ENCODE results near the gene ZNF575. TPM values are rescaled to one million over a fixed set of nuclear protein-coding genes. Genes with fewer than 3 reads are reported as not detected.

ZNF575 gene
- total RNA-seq, 3 donors from 2014 or later, result 1.6 to 3.0 (median 2.0) TPM

DNA sequence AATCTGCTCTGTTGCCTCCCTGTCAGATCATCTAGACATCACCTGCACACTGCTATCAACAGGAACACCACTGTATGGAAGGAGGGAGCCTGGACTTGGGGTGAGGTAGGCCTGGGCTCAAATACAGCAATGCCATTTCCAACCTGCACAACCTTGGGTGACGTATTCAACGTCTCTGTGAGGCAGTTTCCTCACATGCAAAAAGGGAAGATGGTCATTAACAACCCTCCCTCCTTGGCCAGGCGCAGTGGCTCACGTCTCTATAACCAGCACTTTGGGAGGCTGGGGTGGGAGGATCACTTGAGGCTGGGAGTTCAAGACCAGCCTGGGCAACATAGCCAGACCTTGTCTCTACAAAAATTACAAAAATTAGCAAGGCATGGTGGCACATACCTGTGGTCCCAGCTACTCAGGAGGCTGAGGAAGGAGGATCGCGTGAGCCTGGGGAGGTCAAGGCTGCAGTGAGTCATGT lies 29.3 kb downstream of the ZNF575 start:
- H3K4me1 Mint-ChIP-seq (ENCODE audit: low read depth), result peaks cover 49% of the 10 kb centered on the region
- H3K4me3 Mint-ChIP-seq, result peak overlapping the region; percentile 1
- no peaks in the 10 kb centered on the region for H3K27me3 Mint-ChIP-seq (ENCODE audit: low read depth)
- peaks cover 15% of the 10 kb centered on the region for H3K36me3 Mint-ChIP-seq (ENCODE audit: insufficient read depth)
- peak in 1 of 2 donors; percentile 4 for ATAC-seq
- H3K9me3 Mint-ChIP-seq, result no peaks in the 10 kb centered on the region
- no peak for DNase-seq

GRCh38 chr19:43562698-43563241 lies 29.8 kb downstream of the ZNF575 start:
- H3K4me3 Mint-ChIP-seq, result peak overlapping the region; percentile 1
- H3K36me3 Mint-ChIP-seq (ENCODE audit: insufficient read depth), result peaks cover 15% of the 10 kb centered on the region
- no peaks in the 10 kb centered on the region for H3K9me3 Mint-ChIP-seq
- H3K27me3 Mint-ChIP-seq (ENCODE audit: low read depth), result no peaks in the 10 kb centered on the region
- peaks cover 49% of the 10 kb centered on the region for H3K4me1 Mint-ChIP-seq (ENCODE audit: low read depth)
- ATAC-seq (peak; percentile 88 to 90), DNase-seq (peak; percentile 66)

GRCh38 chr19:43563816-43564457 lies 30.9 kb downstream of the ZNF575 start:
- H3K4me1 Mint-ChIP-seq (ENCODE audit: low read depth), result peaks cover 49% of the 10 kb centered on the region
- H3K4me3 Mint-ChIP-seq, result no peak overlapping the region
- no peaks in the 10 kb centered on the region for H3K9me3 Mint-ChIP-seq
- peaks cover 15% of the 10 kb centered on the region for H3K36me3 Mint-ChIP-seq (ENCODE audit: insufficient read depth)
- ATAC-seq (no peak), DNase-seq (no peak)
- H3K27me3 Mint-ChIP-seq (ENCODE audit: low read depth), result no peaks in the 10 kb centered on the region

DNA sequence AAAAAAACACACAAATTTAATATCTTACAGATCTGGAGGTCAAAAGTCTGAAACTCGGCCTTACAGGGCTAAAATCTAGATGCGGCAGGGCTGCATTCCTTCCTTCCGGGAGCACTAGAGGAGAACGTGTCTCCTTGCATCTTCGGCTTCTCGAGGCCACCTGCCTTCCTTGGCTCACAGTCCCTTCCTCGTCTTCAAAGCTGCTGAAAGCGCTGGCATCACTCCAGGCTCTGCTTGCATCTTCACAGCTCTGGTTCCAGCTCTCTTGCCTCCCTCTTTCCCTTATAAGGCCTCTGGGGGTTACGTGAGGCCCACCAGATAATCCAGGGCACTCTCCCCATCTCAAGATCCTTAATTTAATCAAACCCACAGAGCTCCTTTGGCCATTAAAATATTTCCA lies 31.8 kb downstream of the ZNF575 start:
- Mint-ChIP-seq H3K4me3 (no peak overlapping the region), H3K36me3 (ENCODE audit: insufficient read depth) (peaks cover 13% of the 10 kb centered on the region), H3K4me1 (ENCODE audit: low read depth) (peaks cover 51% of the 10 kb centered on the region), H3K9me3 (no peaks in the 10 kb centered on the region), H3K27me3 (ENCODE audit: low read depth) (no peaks in the 10 kb centered on the region)
- DNase-seq (no peak), ATAC-seq (no peak)

DNA sequence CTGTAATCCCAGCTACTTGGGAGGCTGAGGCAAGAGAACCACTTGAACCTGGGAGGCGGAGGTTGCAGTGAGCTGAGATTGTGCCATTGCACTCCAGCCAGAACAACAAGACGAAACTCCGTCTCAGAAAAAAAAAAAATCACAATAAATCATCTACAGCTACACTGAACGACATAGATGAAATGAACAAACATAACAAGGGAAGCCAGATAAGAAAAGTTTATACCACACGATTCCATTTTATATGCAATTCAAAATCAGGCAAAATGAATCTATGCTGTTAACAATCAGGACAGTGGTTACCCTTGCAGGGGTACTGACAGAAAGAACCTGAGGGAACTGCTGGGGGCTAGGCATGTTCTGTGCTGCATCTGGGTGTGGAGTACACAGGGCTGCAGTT lies 36.7 kb downstream of the ZNF575 start:
- no peaks in the 10 kb centered on the region for H3K9me3 Mint-ChIP-seq
- H3K4me1 Mint-ChIP-seq (ENCODE audit: low read depth), result peaks cover 31% of the 10 kb centered on the region
- H3K4me3 Mint-ChIP-seq, result no peak overlapping the region
- H3K36me3 Mint-ChIP-seq (ENCODE audit: insufficient read depth), result peaks cover 14% of the 10 kb centered on the region
- DNase-seq (no peak), ATAC-seq (no peak)
- H3K27me3 Mint-ChIP-seq (ENCODE audit: low read depth), result no peaks in the 10 kb centered on the region

GRCh38 chr19:43570174-43570791 lies 37.3 kb downstream of the ZNF575 start:
- H3K9me3 Mint-ChIP-seq, result no peaks in the 10 kb centered on the region
- H3K27me3 Mint-ChIP-seq (ENCODE audit: low read depth), result no peaks in the 10 kb centered on the region
- H3K4me3 Mint-ChIP-seq, result no peak overlapping the region
- H3K4me1 Mint-ChIP-seq (ENCODE audit: low read depth), result peaks cover 33% of the 10 kb centered on the region
- no peak for DNase-seq
- peaks cover 14% of the 10 kb centered on the region for H3K36me3 Mint-ChIP-seq (ENCODE audit: insufficient read depth)
- ATAC-seq, result no peak

DNA sequence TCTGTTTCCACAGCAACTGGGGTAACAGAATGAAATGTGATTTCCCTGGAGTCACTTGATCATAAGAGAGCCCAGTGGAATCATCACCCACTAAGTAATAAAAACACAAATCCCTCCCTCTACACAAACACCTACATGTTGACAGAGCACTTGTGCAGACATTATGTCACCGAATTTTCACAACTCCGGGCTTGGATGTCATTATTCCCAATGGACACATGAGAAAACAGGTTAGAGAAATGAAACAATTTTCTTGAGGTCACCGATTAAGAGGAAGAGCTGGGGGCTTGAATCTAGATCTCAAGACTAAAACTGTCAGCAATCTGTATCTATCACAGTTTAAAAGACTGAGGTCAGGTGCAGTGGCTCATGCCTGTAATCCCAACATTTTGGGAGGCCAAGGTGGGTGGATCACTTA lies 39.2 kb downstream of the ZNF575 start:
- ATAC-seq (no peak), DNase-seq (no peak)
- Mint-ChIP-seq H3K4me1 (ENCODE audit: low read depth) (peaks cover 40% of the 10 kb centered on the region), H3K9me3 (no peaks in the 10 kb centered on the region), H3K36me3 (ENCODE audit: insufficient read depth) (peaks cover 12% of the 10 kb centered on the region), H3K4me3 (no peak overlapping the region), H3K27me3 (ENCODE audit: low read depth) (no peaks in the 10 kb centered on the region)

- no peaks in the 10 kb centered on the region for H3K9me3 Mint-ChIP-seq
- ATAC-seq, result no peak
- peak overlapping the region; percentile 95 for H3K4me3 Mint-ChIP-seq
- DNase-seq, result no peak
- H3K36me3 Mint-ChIP-seq (ENCODE audit: insufficient read depth), result peaks cover 12% of the 10 kb centered on the region
- no peaks in the 10 kb centered on the region for H3K27me3 Mint-ChIP-seq (ENCODE audit: low read depth)
- H3K4me1 Mint-ChIP-seq (ENCODE audit: low read depth), result peaks cover 40% of the 10 kb centered on the region
Measured at GRCh38 chr19:43574424-43575155, 41.6 kb downstream of the ZNF575 start.

DNA sequence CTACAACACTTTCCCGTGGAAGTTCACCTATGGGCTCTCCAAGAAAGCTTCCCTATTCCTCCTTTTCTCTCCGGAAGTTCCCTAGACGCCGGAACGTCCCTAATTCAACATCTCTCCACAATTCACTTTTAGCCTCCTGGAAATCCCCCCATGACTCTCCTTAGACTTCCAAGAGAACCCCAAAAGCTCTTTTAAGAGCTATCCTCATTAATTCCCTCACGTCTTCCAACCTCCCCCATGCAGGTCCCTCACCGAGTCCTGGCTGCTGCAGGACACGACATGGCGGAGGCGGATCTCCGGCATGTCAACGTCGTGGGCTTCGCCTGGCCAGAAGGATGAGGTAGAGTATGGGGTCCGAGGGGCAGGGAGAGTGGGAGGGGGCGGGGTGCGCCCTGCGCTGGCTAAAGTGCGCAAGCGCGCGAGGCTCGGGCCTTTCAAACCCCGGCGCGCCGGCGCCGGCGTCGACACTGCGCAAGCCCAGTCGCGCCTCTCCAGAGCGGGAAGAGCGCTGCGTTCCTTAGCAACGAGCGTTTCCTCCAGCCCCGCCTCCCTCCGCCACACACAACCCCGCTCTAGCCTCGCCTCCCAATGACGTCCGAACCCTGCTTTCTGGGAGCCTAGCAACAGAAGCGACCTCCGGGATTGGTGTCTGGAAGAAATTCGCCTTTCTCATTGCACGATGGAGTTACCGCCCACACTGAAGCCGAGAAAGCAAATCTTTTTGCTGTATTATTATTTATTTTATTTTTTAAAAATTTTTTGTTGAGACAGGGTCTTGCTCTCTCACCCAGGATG lies 42.4 kb downstream of the ZNF575 start, which contains the start of the genes PINLYP and XRCC1:
TSS of gene PINLYP (plus strand) at position 646 of the 795 bp plus-strand sequence. CDS start 1,391 bp downstream, outside the sequence.
TSS of gene XRCC1 (minus strand) at position 372 of the 795 bp plus-strand sequence. CDS start at position 303, 69 bp downstream.
- DNase-seq, result peak; percentile 92
- H3K4me3 Mint-ChIP-seq, result peak within 1 kb of the TSS; percentile 95
- no peaks in the 10 kb centered on the region for H3K27me3 Mint-ChIP-seq (ENCODE audit: low read depth)
- H3K4me1 Mint-ChIP-seq (ENCODE audit: low read depth), result peaks cover 40% of the 10 kb centered on the region
- peak; percentile 99 for ATAC-seq
- peaks cover 7% of the 10 kb centered on the region for H3K36me3 Mint-ChIP-seq (ENCODE audit: insufficient read depth)
- no peaks in the 10 kb centered on the region for H3K9me3 Mint-ChIP-seq

DNA sequence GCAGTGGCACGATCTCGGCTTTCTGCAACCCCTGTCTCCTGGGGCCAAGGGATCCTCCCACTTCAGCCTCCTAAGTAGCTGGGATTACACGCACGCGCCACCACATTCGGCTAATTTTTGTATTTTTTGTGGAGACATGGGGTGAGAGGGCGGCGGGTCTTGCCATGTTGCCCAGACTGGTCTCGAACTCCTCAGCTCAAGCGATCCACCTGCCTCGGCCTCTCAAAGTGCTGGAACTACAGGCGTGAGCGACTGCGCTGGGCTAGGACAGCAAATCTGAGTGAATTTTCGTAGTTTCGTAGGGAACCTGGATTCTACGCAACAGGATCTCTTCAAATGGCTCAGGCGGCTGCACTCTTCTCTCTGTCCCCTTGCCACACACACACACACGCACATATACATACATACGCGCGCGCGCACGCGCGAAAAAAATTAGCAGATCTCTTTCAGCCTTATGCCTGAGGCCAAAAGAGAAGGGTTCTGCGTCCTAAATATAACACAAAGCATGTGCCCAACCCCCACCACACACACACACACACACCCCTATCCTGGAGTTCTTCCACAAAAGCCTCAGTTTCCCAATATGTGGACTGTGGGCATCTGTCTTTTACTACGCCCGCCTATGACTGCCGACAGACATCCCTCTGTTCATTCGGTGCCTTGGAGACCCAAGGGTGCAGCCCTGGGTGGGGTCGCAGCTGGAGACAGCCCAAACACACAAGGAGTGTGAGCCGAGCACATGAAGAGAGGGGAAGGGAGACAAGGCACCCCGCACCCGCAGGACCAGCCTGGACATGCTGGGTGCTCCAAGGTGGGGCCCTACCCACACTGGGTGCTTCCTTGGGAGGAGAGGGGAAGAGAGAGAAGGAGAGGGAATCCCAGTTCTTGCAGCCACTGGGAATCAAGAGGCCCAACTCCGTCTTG lies 43.2 kb downstream of the ZNF575 start:
- ATAC-seq (no peak), DNase-seq (no peak)
- H3K9me3 Mint-ChIP-seq, result no peaks in the 10 kb centered on the region
- peaks cover 33% of the 10 kb centered on the region for H3K4me1 Mint-ChIP-seq (ENCODE audit: low read depth)
- no peaks in the 10 kb centered on the region for H3K27me3 Mint-ChIP-seq (ENCODE audit: low read depth)
- peaks cover 5% of the 10 kb centered on the region for H3K36me3 Mint-ChIP-seq (ENCODE audit: insufficient read depth)
- peak overlapping the region; percentile 95 for H3K4me3 Mint-ChIP-seq

- ATAC-seq (no peak), DNase-seq (no peak)
- H3K4me1 Mint-ChIP-seq (ENCODE audit: low read depth), result peaks cover 27% of the 10 kb centered on the region
- no peaks in the 10 kb centered on the region for H3K36me3 Mint-ChIP-seq (ENCODE audit: insufficient read depth)
- no peak overlapping the region for H3K4me3 Mint-ChIP-seq
- H3K9me3 Mint-ChIP-seq, result no peaks in the 10 kb centered on the region
- H3K27me3 Mint-ChIP-seq (ENCODE audit: low read depth), result no peaks in the 10 kb centered on the region
Measured at GRCh38 chr19:43578787-43579186, 45.8 kb downstream of the ZNF575 start.

DNA sequence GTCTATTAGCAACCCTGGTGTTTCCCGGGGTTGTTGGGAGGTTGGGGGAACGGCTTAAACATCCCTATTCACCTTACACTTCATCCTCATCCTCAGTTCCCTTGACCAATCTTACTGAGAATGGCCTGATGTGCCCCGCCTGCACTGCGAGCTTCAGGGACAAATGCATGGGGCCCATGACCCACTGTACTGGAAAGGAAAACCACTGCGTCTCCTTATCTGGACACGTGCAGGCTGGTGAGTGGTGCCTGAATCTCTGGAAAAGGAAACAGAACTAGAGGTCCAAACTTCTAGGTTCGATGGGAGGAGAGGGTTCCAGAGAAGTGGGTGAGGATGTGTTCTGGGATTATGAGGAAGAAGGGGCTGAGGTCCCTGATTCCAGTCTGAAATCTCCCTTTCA lies 48.5 kb downstream of the ZNF575 start:
- Mint-ChIP-seq H3K9me3 (no peaks in the 10 kb centered on the region), H3K4me3 (no peak overlapping the region), H3K36me3 (ENCODE audit: insufficient read depth) (peaks cover 7% of the 10 kb centered on the region), H3K27me3 (ENCODE audit: low read depth) (no peaks in the 10 kb centered on the region), H3K4me1 (ENCODE audit: low read depth) (peaks cover 16% of the 10 kb centered on the region)
- DNase-seq, result no peak
- ATAC-seq, result no peak

GRCh38 chr19:43582495-43582894 lies 49.5 kb downstream of the ZNF575 start:
- Mint-ChIP-seq H3K4me3 (no peak overlapping the region), H3K4me1 (ENCODE audit: low read depth) (peaks cover 13% of the 10 kb centered on the region), H3K27me3 (ENCODE audit: low read depth) (no peaks in the 10 kb centered on the region), H3K36me3 (ENCODE audit: insufficient read depth) (peaks cover 7% of the 10 kb centered on the region), H3K9me3 (no peaks in the 10 kb centered on the region)
- DNase-seq (no peak), ATAC-seq (no peak)
